Breast epithelium (tissue), 3 donors: ENCODE data around the gene ZNF362.
"Not testable (repeated sequence)": the region's sequence is repeated elsewhere in the genome, so short reads cannot be mapped to it uniquely, and the experiment has no call there.

Experiments used
- CTCF ChIP-seq, 3 donors: fragments of 450-650 bp; IDR thresholded peaks; one replicate each; pipeline ENCODE4 v1.5.1; 2016 to 2017; ENCODE audit warnings: antibody characterized with exemption in 3 of 3, mild to moderate bottlenecking in 3 of 3, moderate library complexity in 3 of 3
- POLR2A ChIP-seq: fragments of 450-650 bp; IDR thresholded peaks from one replicate; pipeline ENCODE4 v1.6.1; 2016; ENCODE audit warnings: antibody characterized with exemption, mild to moderate bottlenecking, moderate library complexity
- POLR2AphosphoS5 ChIP-seq, 3 donors: sonication (generic); formaldehyde crosslinking; IDR thresholded peaks; one replicate each; pipeline ENCODE4 v1.6.1; 2017; ENCODE audit warnings: antibody characterized with exemption in 3 of 3

GRCh38 chr1:33239410-33239809 lies 16.9 kb upstream of the ZNF362 start:
- not testable (repeated sequence) for TF ChIP-seq CTCF (IDR thresholded peaks at IDR 0.05); POLR2A; POLR2AphosphoS5 (IDR thresholded peaks at IDR 0.05)
